ENCODE data around the gene RXFP4. TPM values are rescaled to one million over a fixed set of nuclear protein-coding genes. Genes with fewer than 3 reads are reported as not detected.

Gene RXFP4
- total and polyA plus RNA-seq, 9 of the 15 experiments (the other 6 are each of a cell fraction or from before 2014, with no cell fraction given) = 0.64 TPM; not detected in 8

DNA sequence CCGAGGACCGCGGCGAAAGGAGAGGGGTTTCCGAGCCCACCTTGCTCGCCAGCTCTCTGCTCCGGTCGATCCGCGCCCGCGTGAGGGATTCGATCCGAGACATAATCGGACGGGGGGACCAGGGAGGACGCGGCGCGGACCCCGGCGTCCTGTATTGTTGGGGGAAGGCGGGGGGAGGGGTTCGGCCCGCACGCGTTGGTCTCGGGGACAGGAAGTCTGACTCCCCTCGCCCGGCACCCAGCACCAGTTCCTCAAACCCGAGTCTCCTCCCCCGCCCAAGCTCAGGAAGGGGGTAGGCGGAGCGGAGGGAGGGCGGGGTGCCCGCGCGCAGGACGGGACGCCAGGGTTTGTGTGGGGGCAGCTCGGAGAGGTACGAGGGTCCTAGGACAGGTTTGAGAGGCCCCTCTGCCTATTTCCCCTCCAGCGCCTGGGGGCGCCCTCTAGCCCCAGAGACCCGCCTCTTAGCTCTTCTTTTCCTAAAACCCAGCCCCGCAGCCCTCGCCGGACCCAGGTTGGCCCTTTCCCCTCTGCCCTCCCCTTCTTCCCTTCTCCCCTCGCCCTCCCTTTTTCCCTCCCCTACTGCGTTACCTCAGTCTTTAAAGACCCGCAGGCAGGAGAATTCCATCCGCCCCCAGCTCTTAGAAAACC lies 37.0 kb downstream of the RXFP4 start, which contains the start of gene ARHGEF2 (continued):
- TF ChIP-seq, protein P1, sequence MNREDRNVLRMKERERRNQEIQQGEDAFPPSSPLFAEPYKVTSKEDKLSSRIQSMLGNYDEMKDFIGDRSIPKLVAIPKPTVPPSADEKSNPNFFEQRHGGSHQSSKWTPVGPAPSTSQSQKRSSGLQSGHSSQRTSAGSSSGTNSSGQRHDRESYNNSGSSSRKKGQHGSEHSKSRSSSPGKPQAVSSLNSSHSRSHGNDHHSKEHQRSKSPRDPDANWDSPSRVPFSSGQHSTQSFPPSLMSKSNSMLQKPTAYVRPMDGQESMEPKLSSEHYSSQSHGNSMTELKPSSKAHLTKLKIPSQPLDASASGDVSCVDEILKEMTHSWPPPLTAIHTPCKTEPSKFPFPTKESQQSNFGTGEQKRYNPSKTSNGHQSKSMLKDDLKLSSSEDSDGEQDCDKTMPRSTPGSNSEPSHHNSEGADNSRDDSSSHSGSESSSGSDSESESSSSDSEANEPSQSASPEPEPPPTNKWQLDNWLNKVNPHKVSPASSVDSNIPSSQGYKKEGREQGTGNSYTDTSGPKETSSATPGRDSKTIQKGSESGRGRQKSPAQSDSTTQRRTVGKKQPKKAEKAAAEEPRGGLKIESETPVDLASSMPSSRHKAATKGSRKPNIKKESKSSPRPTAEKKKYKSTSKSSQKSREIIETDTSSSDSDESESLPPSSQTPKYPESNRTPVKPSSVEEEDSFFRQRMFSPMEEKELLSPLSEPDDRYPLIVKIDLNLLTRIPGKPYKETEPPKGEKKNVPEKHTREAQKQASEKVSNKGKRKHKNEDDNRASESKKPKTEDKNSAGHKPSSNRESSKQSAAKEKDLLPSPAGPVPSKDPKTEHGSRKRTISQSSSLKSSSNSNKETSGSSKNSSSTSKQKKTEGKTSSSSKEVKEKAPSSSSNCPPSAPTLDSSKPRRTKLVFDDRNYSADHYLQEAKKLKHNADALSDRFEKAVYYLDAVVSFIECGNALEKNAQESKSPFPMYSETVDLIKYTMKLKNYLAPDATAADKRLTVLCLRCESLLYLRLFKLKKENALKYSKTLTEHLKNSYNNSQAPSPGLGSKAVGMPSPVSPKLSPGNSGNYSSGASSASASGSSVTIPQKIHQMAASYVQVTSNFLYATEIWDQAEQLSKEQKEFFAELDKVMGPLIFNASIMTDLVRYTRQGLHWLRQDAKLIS (CRISPR knock-in tag; IDR thresholded peaks at IDR 0.05) = peak; percentile 83
- TF ChIP-seq, protein P2, sequence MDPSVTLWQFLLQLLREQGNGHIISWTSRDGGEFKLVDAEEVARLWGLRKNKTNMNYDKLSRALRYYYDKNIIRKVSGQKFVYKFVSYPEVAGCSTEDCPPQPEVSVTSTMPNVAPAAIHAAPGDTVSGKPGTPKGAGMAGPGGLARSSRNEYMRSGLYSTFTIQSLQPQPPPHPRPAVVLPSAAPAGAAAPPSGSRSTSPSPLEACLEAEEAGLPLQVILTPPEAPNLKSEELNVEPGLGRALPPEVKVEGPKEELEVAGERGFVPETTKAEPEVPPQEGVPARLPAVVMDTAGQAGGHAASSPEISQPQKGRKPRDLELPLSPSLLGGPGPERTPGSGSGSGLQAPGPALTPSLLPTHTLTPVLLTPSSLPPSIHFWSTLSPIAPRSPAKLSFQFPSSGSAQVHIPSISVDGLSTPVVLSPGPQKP (CRISPR knock-in tag; IDR thresholded peaks at IDR 0.05) = no peak
- TF ChIP-seq MLLT1 (IDR thresholded peaks at IDR 0.05) (peak in 1 of 2 experiments; percentile 19; a peak in 2 of 4 replicates), STAT6 (CRISPR knock-in tag; IDR thresholded peaks at IDR 0.05) (no peak), FOSL1 (tag; conservative IDR thresholded peaks at IDR 0.05) (no peak), MAZ (CRISPR knock-in tag; conservative IDR thresholded peaks at IDR 0.05 in 1 of 2, IDR thresholded peaks at IDR 0.05 in 1 of 2) (peak; percentile 57 to 89; a peak in 2 of 4 replicates), TCF3 (CRISPR knock-in tag; IDR thresholded peaks at IDR 0.05) (no peak), ZNF12 (CRISPR knock-in tag; IDR thresholded peaks at IDR 0.05) (no peak), SMARCE1 (IDR thresholded peaks at IDR 0.05) (no peak)
- TF ChIP-seq, protein P3, sequence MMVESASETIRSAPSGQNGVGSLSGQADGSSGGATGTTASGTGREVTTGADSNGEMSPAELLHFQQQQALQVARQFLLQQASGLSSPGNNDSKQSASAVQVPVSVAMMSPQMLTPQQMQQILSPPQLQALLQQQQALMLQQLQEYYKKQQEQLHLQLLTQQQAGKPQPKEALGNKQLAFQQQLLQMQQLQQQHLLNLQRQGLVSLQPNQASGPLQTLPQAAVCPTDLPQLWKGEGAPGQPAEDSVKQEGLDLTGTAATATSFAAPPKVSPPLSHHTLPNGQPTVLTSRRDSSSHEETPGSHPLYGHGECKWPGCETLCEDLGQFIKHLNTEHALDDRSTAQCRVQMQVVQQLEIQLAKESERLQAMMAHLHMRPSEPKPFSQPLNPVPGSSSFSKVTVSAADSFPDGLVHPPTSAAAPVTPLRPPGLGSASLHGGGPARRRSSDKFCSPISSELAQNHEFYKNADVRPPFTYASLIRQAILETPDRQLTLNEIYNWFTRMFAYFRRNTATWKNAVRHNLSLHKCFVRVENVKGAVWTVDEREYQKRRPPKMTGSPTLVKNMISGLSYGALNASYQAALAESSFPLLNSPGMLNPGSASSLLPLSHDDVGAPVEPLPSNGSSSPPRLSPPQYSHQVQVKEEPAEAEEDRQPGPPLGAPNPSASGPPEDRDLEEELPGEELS (CRISPR knock-in tag; IDR thresholded peaks at IDR 0.05; ENCODE audit: borderline replicate concordance) = no peak
- TF ChIP-seq, protein P4, sequence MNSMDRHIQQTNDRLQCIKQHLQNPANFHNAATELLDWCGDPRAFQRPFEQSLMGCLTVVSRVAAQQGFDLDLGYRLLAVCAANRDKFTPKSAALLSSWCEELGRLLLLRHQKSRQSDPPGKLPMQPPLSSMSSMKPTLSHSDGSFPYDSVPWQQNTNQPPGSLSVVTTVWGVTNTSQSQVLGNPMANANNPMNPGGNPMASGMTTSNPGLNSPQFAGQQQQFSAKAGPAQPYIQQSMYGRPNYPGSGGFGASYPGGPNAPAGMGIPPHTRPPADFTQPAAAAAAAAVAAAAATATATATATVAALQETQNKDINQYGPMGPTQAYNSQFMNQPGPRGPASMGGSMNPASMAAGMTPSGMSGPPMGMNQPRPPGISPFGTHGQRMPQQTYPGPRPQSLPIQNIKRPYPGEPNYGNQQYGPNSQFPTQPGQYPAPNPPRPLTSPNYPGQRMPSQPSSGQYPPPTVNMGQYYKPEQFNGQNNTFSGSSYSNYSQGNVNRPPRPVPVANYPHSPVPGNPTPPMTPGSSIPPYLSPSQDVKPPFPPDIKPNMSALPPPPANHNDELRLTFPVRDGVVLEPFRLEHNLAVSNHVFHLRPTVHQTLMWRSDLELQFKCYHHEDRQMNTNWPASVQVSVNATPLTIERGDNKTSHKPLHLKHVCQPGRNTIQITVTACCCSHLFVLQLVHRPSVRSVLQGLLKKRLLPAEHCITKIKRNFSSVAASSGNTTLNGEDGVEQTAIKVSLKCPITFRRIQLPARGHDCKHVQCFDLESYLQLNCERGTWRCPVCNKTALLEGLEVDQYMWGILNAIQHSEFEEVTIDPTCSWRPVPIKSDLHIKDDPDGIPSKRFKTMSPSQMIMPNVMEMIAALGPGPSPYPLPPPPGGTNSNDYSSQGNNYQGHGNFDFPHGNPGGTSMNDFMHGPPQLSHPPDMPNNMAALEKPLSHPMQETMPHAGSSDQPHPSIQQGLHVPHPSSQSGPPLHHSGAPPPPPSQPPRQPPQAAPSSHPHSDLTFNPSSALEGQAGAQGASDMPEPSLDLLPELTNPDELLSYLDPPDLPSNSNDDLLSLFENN (IDR thresholded peaks at IDR 0.05; ENCODE audit: low read depth in 2 of 2, low read length in 2 of 2) = no peak
